ENCODE results near the gene LSM4.
"Not testable (repeated sequence)": the region's sequence is repeated elsewhere in the genome, so short reads cannot be mapped to it uniquely, and the experiment has no call there.

The LSM4 gene

DNA sequence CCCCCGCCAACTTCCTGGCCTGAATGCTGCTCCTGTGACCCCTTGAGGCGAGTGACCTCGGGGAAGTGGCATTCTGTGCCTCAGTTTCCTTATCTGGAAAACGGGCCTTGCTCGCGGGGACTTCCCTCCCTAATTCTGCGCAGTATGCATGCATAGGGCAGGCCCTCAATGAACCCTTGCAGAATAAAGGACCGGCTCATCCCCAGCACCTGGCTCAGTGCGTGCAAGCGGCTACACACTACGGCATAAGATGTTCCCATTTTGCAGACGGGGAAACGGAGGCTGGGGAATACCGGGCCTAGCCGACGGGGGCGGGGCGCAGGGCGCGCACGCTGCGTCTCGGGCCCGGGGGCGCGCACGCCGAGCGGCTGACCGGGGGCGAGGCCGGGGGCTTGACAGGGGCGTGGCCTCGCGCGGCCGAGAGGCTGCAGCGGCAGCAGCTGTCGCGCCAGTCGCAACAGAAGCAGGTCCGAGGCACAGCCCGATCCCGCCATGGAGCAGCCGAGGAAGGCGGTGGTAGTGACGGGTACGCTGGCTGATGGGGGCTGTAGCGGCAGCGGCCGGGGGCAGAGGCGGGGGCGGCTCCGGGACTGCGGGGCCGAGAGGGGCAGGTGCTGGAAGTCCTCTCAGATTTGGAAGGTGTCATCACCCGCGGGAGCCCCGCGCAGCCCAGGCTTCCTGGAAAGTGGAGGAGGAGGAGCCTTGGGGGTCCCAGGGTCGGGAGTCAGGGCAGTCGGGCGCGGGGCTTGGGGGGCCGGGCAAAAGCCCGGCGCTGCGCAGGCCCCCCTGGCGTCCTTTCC is 17.5 kb upstream of the LSM4 start, which contains the start of gene PGPEP1:
Gene PGPEP1 (plus strand): TSS at position 409 of the 800 bp plus-strand sequence. CDS start 84 bp downstream, at position 493.
- DNase-seq, result peak; percentile 51

DNA sequence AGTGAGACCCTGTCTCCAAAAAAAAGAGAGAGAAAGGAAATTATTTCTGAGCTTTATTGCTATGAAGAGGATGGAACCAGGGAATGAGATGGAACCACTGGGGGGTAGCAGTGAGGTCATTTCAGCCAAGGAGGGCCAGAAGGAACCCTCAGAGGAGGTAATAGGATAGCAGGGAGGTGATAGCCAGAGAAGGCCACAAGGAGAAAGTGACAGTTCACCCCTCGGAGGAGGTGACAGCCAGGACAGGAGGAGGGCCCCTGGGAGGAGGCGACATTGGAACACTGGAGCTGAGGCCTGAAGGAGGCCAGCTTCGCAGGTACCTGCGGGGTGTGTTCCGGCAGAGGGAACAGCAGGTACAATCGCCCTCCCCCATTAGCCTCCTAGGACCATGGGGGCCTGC is 16.8 kb upstream of the LSM4 start:
- no peak for DNase-seq

- DNase-seq, result no peak
These were observed 15.7 kb upstream of the LSM4 start for GRCh38 chr19:18338541-18338940.

- no peak for DNase-seq
These were observed 13.2 kb upstream of the LSM4 start for GRCh38 chr19:18336121-18336520.

GRCh38 chr19:18333680-18334079 is 10.8 kb upstream of the LSM4 start:
- DNase-seq, result no peak

DNA sequence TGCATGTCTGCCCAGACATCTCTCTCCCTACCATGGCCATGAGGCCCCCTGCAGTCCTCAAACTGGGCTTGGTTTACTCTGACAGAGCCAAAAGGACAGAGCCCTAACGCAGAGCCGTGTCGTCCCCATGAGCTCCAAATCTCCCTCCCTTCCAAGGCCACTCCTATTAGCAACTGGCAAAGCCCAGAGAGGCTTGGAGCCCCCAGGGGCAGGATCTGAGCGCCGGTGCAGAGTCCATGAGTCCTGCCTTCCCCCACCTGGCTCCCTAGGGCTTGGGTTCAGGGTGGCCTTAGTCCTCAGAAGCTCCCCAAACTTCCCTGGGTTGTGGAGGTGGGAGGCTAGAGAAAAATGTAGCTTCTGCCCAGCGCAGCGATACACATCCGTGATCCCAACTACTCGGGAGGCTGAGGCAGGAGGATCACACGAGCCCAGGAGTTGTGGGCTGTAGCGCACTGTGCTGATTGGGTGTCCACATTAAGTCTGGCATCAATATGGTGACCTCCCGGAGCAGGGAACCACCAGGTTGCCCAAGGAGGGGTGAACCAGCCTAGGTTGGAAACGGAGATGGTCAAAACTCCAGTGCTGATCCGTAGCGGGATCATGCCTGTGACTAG is 10.1 kb upstream of the LSM4 start:
- DNase-seq, result no peak

DNA sequence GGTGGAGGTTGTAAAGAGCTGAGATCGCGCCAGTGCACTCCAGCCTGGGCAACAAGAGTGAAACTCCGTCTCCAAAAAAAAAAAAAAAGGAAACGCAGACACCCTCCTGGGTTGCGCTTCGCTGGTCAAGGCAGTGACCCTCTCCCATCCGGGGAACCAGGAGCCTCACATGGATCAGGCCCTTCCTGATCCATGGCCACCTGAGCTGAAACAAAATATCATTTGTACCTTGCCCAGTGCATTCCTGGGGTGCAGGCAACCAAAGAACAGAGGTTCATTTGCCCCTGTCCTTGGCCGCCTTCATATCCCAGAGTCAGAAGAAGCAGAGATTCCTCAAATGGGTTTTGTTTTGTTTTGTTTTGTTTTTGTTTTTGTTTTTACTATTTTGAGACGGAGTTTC is 8.0 kb upstream of the LSM4 start:
- no peak for DNase-seq

DNA sequence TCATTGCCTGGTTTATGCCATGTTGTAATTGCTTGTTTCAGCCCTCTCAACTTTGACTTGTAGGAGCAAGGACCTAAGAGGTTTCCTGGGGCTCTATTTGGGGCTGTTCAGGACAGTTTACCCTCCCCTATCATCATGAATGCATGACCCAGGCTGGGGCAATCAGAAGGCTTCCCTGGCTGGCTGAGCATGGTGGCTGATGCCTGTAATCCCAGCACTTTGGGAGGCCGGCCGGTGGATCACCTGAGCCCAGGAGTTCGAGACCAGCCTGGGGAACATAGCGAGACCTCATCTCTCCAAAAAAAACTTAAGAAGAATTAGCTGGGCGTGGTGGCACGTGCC is 6.1 kb upstream of the LSM4 start:
- DNase-seq, result no peak

DNA sequence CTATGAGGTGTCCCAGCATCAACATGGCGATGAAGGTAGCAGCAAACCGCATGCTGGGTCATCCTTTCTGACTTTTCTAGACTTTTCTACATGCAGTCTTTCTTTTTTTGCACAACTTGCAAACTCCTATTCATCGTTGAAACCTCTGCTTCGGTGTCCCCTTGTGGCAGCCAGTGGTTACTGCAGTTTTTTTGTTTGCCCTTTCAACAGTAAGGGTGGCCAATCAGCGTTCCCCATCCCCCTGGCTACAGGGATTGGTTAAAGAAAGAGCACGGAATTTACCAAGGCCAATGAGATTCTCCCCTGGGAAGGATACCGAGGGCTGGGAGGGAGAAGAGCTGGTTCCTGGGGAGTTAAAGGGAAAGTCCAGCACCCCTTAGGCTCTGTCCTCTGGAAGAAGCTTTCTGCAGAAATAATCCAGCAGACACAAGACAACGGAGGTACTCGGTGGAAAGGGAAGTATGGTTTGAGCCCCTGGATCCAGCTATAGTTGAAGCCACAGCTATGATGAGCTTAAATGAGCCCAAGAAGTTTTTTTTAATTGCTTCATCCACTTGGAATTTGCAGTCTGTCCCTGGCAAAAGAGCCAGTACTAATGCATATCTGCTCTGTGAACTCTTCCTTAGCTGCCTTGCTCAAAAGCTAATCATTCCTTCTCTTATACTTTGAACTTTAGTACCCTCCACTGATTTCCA is 5.6 kb upstream of the LSM4 start:
- DNase-seq, result peak; percentile 83

DNA sequence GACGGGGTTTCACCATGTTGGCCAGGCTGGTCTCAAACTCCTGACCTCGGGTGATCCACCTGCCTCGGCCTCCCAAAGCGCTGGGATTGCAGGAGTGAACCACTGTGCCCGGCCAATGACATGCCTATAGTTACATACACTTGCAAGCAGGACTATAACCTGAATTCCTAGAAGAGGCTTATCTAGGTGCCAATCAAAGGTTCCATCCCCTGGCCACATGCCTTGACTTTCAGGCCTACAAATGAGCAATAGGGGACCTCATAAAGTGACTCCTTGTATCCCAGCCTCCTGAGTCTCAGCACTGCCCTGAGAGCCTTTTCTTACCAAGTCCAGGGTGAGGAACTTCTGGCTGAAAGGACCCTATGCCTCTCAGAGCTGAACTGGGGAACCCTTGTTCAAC is 3.9 kb upstream of the LSM4 start:
- no peak for DNase-seq

DNA sequence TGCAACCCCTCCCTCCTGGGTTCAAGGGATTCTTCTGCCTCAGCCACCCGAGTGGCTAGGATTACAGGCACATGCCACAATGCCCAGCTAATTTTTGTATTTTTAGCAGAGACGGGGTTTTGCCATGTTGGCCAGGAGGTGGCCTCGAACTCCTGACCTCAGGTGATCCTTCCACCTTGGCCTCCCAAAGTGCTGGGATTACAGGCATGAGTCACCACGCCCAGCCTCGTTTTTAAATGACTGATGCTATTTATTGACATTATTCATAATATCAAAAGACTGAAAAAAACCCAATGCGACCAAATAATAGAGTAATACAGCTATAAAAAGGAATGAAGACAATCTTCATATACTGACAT is 1.5 kb upstream of the LSM4 start:
- not testable (repeated sequence) for DNase-seq

DNA sequence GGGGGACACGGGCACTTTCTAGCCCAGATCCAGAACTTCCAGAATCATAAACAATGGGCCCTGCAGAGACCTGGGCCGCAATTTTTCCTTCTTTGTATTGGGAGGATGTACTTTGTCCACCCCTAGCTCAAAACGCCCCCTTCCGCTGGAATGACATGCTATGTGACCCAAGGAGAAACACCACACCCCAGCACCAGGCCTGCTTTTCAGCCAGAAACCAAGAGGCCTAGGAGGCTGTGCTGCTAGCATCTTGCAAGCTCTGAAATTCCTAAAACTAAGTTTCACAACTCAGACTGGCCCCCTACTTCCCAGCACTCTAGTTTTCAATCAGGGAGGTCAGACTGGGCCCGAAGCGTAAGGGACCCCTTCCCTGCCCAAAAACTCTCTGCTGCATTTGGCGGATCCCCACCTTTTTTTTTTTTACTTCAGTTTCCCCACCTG is 538 bp downstream of the LSM4 start:
- no peak for DNase-seq

DNA sequence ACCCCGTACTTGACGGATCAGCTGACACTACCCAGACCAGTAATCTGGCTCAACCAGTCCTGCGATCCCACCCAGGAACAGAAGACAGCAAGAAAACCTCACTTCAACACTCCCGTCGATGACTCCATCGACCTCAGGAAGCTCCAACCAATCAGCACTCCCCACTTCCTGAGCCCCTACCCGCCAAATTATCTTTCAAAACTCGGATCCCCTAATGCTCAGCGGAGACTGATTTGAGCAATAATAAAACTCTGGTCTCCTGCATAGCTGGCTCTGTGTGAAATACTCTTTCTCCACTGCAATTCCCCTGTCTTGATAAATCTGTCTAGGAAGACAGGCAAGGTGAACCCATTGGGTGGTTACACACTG is 1.2 kb downstream of the LSM4 start:
- DNase-seq, result no peak

- DNase-seq, result no peak
These were observed 1.8 kb downstream of the LSM4 start for GRCh38 chr19:18320865-18321733.

- DNase-seq, result no peak
These were observed 3.2 kb downstream of the LSM4 start for GRCh38 chr19:18319591-18320135.

- peak; percentile 23 for DNase-seq
These were observed 4.7 kb downstream of the LSM4 start for GRCh38 chr19:18317961-18318800.

GRCh38 chr19:18313398-18313797 is 9.5 kb downstream of the LSM4 start:
- DNase-seq, result no peak

DNA sequence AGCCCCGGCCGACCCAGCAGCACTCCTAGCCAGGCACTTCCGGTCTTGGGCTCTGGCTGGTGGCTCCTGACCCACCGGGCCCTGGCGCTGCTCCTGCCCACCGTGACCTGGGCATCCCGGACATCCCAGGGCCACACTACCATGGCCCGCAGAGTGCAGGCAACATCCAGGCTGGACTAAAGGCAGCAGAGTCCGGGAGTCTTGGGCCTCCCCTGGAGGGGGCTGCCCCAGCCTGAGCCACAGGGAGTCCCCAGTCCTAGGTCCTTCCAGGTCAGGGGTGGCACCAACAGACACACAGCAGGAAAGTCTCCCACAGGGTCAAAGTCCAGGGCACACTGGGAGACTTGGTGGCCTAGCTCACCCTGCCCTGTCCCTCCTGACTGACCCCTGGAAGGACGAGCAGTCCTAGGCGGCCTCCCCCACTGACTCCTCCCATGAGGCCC is 10.8 kb downstream of the LSM4 start:
- DNase-seq, result no peak

- DNase-seq, result no peak
These were observed 11.3 kb downstream of the LSM4 start for GRCh38 chr19:18311502-18312091.

- no peak for DNase-seq
These were observed 11.9 kb downstream of the LSM4 start for GRCh38 chr19:18310966-18311365.

GRCh38 chr19:18310118-18310909 is 12.6 kb downstream of the LSM4 start:
- DNase-seq, result no peak
